Measurements from ENCODE around the gene CEP104. TPM values are rescaled to one million over a fixed set of nuclear protein-coding genes. Genes with fewer than 3 reads are reported as not detected.

Gene CEP104
- total and polyA plus RNA-seq, 9 of the 15 experiments (the other 6 are each of a cell fraction or from before 2014, with no cell fraction given), result 11.2 to 63.4 (median 42.6) TPM

DNA sequence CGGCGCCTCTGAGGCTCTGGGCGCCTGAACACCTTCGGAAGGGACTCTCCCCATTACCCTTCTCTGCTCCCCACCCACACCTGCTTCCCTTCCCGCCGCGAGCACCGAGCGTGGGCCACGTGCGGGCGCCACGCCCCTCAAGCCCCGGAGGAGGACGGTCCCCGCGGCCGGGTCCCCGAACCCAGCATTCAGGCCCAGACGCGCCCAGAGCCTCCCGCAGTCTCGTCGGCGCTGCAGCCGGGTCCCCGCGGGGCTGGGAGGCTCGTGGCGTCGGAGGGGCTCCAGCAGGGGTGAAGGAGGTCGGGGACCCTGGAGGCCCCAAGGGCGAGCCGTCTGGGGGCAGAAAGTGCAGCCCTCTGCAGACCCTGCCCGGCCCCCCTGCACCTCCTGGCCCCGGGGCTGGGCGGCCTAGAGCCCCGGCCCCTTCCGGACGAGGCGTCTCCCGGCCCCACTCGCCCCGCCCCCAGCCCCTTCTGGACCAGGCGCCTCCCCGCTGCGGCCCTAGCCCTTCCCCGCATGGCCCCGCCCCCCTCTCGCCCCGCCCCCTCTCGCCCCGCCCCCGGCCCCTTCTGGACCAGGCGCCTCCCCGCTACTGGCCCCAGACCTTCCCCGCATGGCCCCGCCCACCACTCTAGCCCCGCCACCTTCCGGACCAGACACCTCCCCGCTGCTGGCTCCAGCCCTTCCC lies 84.8 kb downstream of the CEP104 start (continued):
- TF ChIP-seq, protein P1, sequence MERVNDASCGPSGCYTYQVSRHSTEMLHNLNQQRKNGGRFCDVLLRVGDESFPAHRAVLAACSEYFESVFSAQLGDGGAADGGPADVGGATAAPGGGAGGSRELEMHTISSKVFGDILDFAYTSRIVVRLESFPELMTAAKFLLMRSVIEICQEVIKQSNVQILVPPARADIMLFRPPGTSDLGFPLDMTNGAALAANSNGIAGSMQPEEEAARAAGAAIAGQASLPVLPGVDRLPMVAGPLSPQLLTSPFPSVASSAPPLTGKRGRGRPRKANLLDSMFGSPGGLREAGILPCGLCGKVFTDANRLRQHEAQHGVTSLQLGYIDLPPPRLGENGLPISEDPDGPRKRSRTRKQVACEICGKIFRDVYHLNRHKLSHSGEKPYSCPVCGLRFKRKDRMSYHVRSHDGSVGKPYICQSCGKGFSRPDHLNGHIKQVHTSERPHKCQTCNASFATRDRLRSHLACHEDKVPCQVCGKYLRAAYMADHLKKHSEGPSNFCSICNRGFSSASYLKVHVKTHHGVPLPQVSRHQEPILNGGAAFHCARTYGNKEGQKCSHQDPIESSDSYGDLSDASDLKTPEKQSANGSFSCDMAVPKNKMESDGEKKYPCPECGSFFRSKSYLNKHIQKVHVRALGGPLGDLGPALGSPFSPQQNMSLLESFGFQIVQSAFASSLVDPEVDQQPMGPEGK (CRISPR knock-in tag; IDR thresholded peaks at IDR 0.05; ENCODE audit: borderline replicate concordance), result no peak
- TF ChIP-seq ZNF41 (CRISPR knock-in tag; conservative IDR thresholded peaks at IDR 0.05) (no peak), SMARCA4 (IDR thresholded peaks at IDR 0.05) (no peak), PHTF2 (CRISPR knock-in tag; IDR thresholded peaks at IDR 0.05) (no peak), HNRNPLL (IDR thresholded peaks at IDR 0.05; ENCODE audit: low read depth, low read length, poor library complexity, severe bottlenecking) (no peak), ETV6 (IDR thresholded peaks at IDR 0.05; ENCODE audit: borderline replicate concordance in 1 of 2, low read depth in 2 of 2, low read length in 1 of 2) (no peak), ETV6 (CRISPR knock-in tag; IDR thresholded peaks at IDR 0.05; ENCODE audit: borderline replicate concordance) (no peak), ZNF644 (tag; IDR thresholded peaks at IDR 0.05; ENCODE audit: low read depth) (no peak), HDAC8 (tag; IDR thresholded peaks at IDR 0.05) (no peak), NCOA2 (IDR thresholded peaks at IDR 0.05; ENCODE audit: partially characterized antibody in 2 of 2) (no peak), POLR3A (IDR thresholded peaks at IDR 0.05; ENCODE audit: borderline replicate concordance, extremely low read depth, insufficient read depth, insufficient read length) (no peak), MED1 (CRISPR knock-in tag; IDR thresholded peaks at IDR 0.05; ENCODE audit: borderline replicate concordance) (no peak)
- TF ChIP-seq, protein P2, sequence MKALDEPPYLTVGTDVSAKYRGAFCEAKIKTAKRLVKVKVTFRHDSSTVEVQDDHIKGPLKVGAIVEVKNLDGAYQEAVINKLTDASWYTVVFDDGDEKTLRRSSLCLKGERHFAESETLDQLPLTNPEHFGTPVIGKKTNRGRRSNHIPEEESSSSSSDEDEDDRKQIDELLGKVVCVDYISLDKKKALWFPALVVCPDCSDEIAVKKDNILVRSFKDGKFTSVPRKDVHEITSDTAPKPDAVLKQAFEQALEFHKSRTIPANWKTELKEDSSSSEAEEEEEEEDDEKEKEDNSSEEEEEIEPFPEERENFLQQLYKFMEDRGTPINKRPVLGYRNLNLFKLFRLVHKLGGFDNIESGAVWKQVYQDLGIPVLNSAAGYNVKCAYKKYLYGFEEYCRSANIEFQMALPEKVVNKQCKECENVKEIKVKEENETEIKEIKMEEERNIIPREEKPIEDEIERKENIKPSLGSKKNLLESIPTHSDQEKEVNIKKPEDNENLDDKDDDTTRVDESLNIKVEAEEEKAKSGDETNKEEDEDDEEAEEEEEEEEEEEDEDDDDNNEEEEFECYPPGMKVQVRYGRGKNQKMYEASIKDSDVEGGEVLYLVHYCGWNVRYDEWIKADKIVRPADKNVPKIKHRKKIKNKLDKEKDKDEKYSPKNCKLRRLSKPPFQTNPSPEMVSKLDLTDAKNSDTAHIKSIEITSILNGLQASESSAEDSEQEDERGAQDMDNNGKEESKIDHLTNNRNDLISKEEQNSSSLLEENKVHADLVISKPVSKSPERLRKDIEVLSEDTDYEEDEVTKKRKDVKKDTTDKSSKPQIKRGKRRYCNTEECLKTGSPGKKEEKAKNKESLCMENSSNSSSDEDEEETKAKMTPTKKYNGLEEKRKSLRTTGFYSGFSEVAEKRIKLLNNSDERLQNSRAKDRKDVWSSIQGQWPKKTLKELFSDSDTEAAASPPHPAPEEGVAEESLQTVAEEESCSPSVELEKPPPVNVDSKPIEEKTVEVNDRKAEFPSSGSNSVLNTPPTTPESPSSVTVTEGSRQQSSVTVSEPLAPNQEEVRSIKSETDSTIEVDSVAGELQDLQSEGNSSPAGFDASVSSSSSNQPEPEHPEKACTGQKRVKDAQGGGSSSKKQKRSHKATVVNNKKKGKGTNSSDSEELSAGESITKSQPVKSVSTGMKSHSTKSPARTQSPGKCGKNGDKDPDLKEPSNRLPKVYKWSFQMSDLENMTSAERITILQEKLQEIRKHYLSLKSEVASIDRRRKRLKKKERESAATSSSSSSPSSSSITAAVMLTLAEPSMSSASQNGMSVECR (CRISPR knock-in tag; IDR thresholded peaks at IDR 0.05), result peak; percentile 74
- TF ChIP-seq, protein P3, sequence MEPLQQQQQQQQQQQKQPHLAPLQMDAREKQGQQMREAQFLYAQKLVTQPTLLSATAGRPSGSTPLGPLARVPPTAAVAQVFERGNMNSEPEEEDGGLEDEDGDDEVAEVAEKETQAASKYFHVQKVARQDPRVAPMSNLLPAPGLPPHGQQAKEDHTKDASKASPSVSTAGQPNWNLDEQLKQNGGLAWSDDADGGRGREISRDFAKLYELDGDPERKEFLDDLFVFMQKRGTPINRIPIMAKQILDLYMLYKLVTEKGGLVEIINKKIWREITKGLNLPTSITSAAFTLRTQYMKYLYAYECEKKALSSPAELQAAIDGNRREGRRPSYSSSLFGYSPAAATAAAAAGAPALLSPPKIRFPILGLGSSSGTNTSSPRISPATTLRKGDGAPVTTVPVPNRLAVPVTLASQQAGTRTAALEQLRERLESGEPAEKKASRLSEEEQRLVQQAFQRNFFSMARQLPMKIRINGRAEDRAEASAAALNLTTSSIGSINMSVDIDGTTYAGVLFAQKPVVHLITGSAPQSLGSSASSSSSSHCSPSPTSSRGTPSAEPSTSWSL (CRISPR knock-in tag; IDR thresholded peaks at IDR 0.05; ENCODE audit: borderline replicate concordance), result no peak
- TF ChIP-seq, protein P4, sequence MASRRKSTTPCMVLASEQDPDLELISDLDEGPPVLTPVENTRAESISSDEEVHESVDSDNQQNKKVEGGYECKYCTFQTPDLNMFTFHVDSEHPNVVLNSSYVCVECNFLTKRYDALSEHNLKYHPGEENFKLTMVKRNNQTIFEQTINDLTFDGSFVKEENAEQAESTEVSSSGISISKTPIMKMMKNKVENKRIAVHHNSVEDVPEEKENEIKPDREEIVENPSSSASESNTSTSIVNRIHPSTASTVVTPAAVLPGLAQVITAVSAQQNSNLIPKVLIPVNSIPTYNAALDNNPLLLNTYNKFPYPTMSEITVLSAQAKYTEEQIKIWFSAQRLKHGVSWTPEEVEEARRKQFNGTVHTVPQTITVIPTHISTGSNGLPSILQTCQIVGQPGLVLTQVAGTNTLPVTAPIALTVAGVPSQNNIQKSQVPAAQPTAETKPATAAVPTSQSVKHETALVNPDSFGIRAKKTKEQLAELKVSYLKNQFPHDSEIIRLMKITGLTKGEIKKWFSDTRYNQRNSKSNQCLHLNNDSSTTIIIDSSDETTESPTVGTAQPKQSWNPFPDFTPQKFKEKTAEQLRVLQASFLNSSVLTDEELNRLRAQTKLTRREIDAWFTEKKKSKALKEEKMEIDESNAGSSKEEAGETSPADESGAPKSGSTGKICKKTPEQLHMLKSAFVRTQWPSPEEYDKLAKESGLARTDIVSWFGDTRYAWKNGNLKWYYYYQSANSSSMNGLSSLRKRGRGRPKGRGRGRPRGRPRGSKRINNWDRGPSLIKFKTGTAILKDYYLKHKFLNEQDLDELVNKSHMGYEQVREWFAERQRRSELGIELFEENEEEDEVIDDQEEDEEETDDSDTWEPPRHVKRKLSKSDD (conservative IDR thresholded peaks at IDR 0.05; ENCODE audit: low read length), result no peak
